GM21528 (cell line): ENCODE data around the gene SH3RF3.

Experiments
- ATAC-seq: cut with Tn5 transposase; IDR thresholded peaks from one replicate; pipeline ENCODE4 v1.9.1; 2021; ENCODE audit warnings: mild to moderate bottlenecking, moderate library complexity; ENCODE audit not compliant: unreplicated experiment, low FRiP score

Gene SH3RF3

GRCh38 chr2:109255654-109256053, 126.6 kb downstream of the SH3RF3 start:
- ATAC-seq, result no peak

GRCh38 chr2:109256111-109256510, 127.1 kb downstream of the SH3RF3 start:
- ATAC-seq, result no peak

- ATAC-seq, result no peak
Observed at GRCh38 chr2:109256921-109257320, 127.9 kb downstream of the SH3RF3 start.

GRCh38 chr2:109257653-109258052, 128.6 kb downstream of the SH3RF3 start:
- no peak for ATAC-seq

GRCh38 chr2:109258376-109258775, 129.4 kb downstream of the SH3RF3 start:
- no peak for ATAC-seq

GRCh38 chr2:109258905-109259540, 130.0 kb downstream of the SH3RF3 start:
- no peak for ATAC-seq

- ATAC-seq, result no peak
Observed at GRCh38 chr2:109259671-109260070, 130.7 kb downstream of the SH3RF3 start.

GRCh38 chr2:109260116-109260855, 131.3 kb downstream of the SH3RF3 start:
- ATAC-seq, result no peak

- no peak for ATAC-seq
Observed at GRCh38 chr2:109260886-109261700, 132.1 kb downstream of the SH3RF3 start.

- no peak for ATAC-seq
Observed at GRCh38 chr2:109261906-109262631, 133.1 kb downstream of the SH3RF3 start.

- no peak for ATAC-seq
Observed at GRCh38 chr2:109264595-109265328, 135.8 kb downstream of the SH3RF3 start.

- no peak for ATAC-seq
Observed at GRCh38 chr2:109265369-109265768, 136.4 kb downstream of the SH3RF3 start.

- ATAC-seq, result no peak
Observed at GRCh38 chr2:109265953-109266352, 136.9 kb downstream of the SH3RF3 start.

GRCh38 chr2:109266496-109266895, 137.5 kb downstream of the SH3RF3 start:
- ATAC-seq, result no peak

GRCh38 chr2:109266998-109267854, 138.2 kb downstream of the SH3RF3 start:
- no peak for ATAC-seq

GRCh38 chr2:109268916-109269315, 139.9 kb downstream of the SH3RF3 start:
- ATAC-seq, result no peak

- ATAC-seq, result no peak
Observed at GRCh38 chr2:109269706-109270504, 140.9 kb downstream of the SH3RF3 start.
